ENCODE results near the gene SLC39A1.

DNA sequence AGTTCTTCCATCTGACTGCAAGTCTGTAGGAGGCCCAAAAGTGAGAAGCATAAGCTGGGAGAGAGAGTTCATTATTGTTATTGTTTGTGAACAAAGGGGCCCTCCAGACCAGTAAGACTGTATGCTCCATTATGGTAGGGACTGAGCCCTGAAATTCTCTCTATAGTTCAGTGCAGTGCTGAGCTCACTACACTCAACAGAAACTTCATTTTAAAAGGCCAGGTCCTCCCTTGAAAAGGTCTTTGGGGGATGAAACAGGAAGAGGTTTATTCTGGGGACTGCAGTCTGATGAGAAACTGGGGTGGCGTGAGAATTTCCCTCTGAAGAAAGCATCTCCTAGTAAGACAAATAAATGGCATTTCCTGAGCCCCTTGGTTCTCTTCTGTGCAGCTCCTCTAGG lies 35.1 kb downstream of the SLC39A1 start:
- TF ChIP-seq EP300 (IDR thresholded peaks at IDR 0.05; ENCODE audit: borderline replicate concordance in 1 of 2, low read depth in 2 of 2, low read length in 2 of 2): no peak
- TF ChIP-seq, protein P1, sequence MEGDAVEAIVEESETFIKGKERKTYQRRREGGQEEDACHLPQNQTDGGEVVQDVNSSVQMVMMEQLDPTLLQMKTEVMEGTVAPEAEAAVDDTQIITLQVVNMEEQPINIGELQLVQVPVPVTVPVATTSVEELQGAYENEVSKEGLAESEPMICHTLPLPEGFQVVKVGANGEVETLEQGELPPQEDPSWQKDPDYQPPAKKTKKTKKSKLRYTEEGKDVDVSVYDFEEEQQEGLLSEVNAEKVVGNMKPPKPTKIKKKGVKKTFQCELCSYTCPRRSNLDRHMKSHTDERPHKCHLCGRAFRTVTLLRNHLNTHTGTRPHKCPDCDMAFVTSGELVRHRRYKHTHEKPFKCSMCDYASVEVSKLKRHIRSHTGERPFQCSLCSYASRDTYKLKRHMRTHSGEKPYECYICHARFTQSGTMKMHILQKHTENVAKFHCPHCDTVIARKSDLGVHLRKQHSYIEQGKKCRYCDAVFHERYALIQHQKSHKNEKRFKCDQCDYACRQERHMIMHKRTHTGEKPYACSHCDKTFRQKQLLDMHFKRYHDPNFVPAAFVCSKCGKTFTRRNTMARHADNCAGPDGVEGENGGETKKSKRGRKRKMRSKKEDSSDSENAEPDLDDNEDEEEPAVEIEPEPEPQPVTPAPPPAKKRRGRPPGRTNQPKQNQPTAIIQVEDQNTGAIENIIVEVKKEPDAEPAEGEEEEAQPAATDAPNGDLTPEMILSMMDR (IDR thresholded peaks at IDR 0.05; ENCODE audit: control extremely low read depth in 1 of 3, insufficient read depth in 1 of 3, low read depth in 1 of 3, low read length in 3 of 3): no peak
